Lower lobe of right lung (tissue), 2 donors: Measurements from ENCODE around the gene OVAAL. TPM values are rescaled to one million over a fixed set of nuclear protein-coding genes. Genes with fewer than 3 reads are reported as not detected.
A peak's percentile ranks its signal among the peaks of the same experiment; 100 is the strongest.

Source experiments
- ATAC-seq, 2 donors: fragments of 200-7000 bp; cut with Tn5 transposase; one replicate each; pipeline ENCODE4 v1.9.1; 2020 to 2022; ENCODE audit warnings: mild to moderate bottlenecking in 2 of 2, moderate library complexity in 2 of 2
- DNase-seq: peaks from one replicate; pipeline ENCODE4 v3.0.0-alpha.2; 2020
- H3K27ac ChIP-seq: fragments of 200-600 bp; one replicate; pipeline ENCODE4 v1.8.0; 2022
- H3K27me3 ChIP-seq: fragments of 200-600 bp; one replicate; pipeline ENCODE4 v1.8.0; 2022; ENCODE audit warnings: low read depth
- H3K36me3 ChIP-seq: fragments of 200-600 bp; one replicate; pipeline ENCODE4 v1.8.0; 2022; ENCODE audit warnings: mild to moderate bottlenecking
- H3K4me1 ChIP-seq: fragments of 200-600 bp; one replicate; pipeline ENCODE4 v1.8.0; 2022
- H3K4me3 ChIP-seq: fragments of 200-600 bp; one replicate; pipeline ENCODE4 v1.8.0; 2022; ENCODE audit warnings: mild to moderate bottlenecking
- H3K9me3 ChIP-seq: fragments of 200-600 bp; one replicate; pipeline ENCODE4 v1.8.0; 2022
- intact Hi-C: fragments of 100-400 bp; cut with DNase I; formaldehyde crosslinking; loops from one replicate; pipeline ENCODE4 v1.11.0; 2022
- total RNA-seq: library from RNA; stranded (reverse); fragmentation: NEBNext Ultra II Directional; extraction: Animal tissue kit (Norgen Biotek cat#: 25700); gene quantifications from one replicate; pipeline ENCODE4 v1.2.1, GENCODE V29; 2021
- TF ChIP-seq, protein P1 (sequence below): fragments of 200-600 bp; IDR thresholded peaks from one replicate; pipeline ENCODE4 v1.8.0; 2022; ENCODE audit warnings: antibody characterized with exemption, mild to moderate bottlenecking
- donor health status: DM: no; HTN: yes; CAD: no; lungs with severe emphysema.

Gene OVAAL
- total RNA-seq, 1 donor from 2014 or later = not detected

DNA sequence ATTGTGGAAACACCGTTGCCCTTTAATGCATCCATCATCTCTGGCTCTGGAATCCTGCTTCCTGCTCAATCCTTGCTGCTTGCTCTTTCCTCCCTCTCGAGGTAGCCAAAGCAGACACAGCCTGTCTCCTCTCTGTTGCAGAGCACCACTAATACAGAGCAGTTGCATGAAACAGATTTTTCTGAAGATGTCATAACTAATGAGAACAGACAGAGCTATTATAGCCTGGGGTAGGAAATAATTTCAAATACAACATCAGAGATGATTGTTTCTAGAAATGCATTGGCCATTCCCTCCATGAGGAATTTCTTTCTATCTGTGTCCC, 33.1 kb upstream of the OVAAL start:
- no peak for ATAC-seq

DNA sequence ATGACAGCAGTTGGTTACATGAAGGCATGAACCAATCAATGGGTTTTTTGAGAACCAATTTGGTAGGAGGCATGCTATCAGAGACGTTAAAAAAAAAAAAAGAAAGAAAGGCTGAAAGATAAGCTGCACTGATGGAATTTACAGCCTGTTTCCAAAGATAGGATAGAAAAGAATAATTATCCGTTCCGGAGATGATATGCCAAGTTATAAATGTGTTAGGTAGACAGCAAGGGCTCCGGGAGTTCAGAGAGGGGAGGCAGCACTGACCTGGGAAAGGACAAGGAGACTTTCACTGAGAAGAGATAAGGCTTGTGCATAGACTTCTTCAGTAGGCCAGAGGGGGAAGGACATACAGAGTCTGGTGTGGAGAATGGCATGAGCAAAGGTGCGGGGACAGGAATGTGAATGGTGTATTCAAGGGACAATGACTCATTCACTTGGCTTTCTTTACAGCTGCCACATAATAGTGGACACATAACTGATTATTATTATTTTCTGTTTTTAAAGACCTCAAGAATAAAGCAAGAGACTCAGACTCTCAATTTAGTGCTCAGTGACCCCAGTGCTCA, 31.6 kb upstream of the OVAAL start:
- TF ChIP-seq, protein P1, sequence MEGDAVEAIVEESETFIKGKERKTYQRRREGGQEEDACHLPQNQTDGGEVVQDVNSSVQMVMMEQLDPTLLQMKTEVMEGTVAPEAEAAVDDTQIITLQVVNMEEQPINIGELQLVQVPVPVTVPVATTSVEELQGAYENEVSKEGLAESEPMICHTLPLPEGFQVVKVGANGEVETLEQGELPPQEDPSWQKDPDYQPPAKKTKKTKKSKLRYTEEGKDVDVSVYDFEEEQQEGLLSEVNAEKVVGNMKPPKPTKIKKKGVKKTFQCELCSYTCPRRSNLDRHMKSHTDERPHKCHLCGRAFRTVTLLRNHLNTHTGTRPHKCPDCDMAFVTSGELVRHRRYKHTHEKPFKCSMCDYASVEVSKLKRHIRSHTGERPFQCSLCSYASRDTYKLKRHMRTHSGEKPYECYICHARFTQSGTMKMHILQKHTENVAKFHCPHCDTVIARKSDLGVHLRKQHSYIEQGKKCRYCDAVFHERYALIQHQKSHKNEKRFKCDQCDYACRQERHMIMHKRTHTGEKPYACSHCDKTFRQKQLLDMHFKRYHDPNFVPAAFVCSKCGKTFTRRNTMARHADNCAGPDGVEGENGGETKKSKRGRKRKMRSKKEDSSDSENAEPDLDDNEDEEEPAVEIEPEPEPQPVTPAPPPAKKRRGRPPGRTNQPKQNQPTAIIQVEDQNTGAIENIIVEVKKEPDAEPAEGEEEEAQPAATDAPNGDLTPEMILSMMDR = no peak
- Histone ChIP-seq H3K36me3 (no peaks in the 10 kb centered on the region), H3K9me3 (no peaks in the 10 kb centered on the region), H3K4me3 (no peak overlapping the region), H3K4me1 (peaks cover 37% of the 10 kb centered on the region), H3K27me3 (no peaks in the 10 kb centered on the region), H3K27ac (no peak overlapping the region)
- intact Hi-C loops = no loop called here
- no peak for DNase-seq
- ATAC-seq = peak in 1 of 2 donors; percentile 58

More for the DNA sequence above, 33.1 kb upstream of the OVAAL start:
- Histone ChIP-seq H3K9me3 (no peaks in the 10 kb centered on the region), H3K4me1 (peaks cover 38% of the 10 kb centered on the region), H3K27ac (no peak overlapping the region), H3K36me3 (no peaks in the 10 kb centered on the region), H3K4me3 (no peak overlapping the region), H3K27me3 (no peaks in the 10 kb centered on the region)
- intact Hi-C loops = no loop called here
- no peak for DNase-seq
- TF ChIP-seq, protein P1 = no peak

DNA sequence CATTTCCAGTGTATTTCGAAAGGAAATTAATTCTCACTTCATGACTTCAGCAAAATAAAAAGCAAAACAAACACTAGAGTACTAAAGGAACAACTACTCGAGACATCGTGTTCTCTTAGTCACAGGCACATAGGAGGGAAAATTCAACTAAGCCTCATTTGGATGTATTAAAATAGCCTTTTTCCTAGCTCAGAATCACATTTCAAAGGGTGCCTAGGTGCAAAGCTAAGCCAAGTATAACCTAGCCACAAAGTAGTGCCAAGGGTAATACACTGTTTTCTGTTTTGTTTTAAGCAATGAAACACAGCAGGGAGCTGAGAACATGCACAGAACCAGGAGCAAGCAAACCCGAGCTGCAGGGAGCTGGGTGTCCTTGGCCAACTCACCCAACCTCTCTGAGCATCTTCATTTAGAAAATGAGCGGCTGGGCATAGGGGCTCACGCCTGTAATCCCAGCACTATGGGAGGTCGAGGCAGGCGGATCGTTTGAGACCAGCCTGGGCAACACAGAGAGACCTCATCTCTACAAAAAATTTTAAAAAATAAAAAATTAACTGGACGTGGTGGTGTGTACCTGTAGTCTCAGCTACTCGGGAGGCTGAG, 29.8 kb upstream of the OVAAL start:
- no peak overlapping the region for H3K4me3 ChIP-seq
- intact Hi-C loops = no loop called here
- DNase-seq = no peak
- H3K36me3 ChIP-seq = no peaks in the 10 kb centered on the region
- H3K27me3 ChIP-seq = no peaks in the 10 kb centered on the region
- peak; percentile 74 to 78 for ATAC-seq
- TF ChIP-seq, protein P1 = no peak
- peaks cover 47% of the 10 kb centered on the region for H3K4me1 ChIP-seq
- H3K9me3 ChIP-seq = no peaks in the 10 kb centered on the region
- peak overlapping the region; percentile 78 for H3K27ac ChIP-seq

DNA sequence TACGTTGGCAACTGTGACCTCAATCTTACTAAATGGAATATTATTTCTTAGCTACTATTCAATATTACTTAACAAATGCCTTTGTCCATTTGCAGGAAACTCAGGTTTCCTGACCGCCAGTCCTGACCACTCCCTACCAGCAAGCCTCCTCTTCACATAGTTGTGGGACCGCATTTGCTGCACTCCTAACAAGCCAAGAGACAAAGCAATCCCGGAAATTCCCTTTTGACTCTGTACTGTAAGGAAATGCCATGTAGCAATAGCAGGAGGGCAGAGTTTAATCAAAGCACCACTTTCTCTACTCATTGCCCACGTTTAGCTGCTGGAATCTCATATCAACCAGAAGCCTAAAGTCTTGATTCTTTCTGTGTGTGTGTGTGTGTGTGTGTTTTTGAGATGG, 28.3 kb upstream of the OVAAL start:
- peak; percentile 58 for DNase-seq
- Histone ChIP-seq H3K4me1 (peaks cover 49% of the 10 kb centered on the region), H3K27ac (peak overlapping the region; percentile 78), H3K27me3 (no peaks in the 10 kb centered on the region), H3K9me3 (no peaks in the 10 kb centered on the region), H3K36me3 (no peaks in the 10 kb centered on the region), H3K4me3 (no peak overlapping the region)
- intact Hi-C loops = loop anchor here (5.0 kb wide), 1 partner anchor 332 kb away; no protein-coding TSS in a partner anchor
- TF ChIP-seq, protein P1 = no peak
- peak; percentile 91 to 94 for ATAC-seq

DNA sequence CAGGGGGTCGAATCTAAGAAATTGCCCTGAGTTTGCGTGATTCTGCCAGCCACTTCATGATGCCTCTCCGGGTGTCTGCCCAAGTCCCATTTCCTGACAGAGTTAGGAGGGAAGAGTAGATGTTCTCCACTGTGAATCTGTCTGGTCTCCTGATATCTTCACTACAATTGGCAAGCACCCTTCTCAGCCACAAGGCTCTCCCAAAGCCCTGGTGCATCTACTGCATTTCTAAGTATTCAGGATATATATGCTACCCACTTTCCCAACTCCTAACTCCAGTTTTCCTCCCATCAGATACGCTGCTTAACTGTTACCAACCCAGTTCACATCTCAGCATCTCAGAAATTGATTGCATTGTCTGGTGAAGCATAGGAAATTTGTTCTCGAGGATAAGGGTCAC, 25.9 kb upstream of the OVAAL start:
- H3K9me3 ChIP-seq = no peaks in the 10 kb centered on the region
- intact Hi-C loops = loop anchor here (5.0 kb wide), 1 partner anchor 329 kb away; no protein-coding TSS in a partner anchor
- ATAC-seq (no peak), DNase-seq (no peak)
- H3K36me3 ChIP-seq = no peaks in the 10 kb centered on the region
- TF ChIP-seq, protein P1 = no peak
- H3K4me3 ChIP-seq = no peak overlapping the region
- no peaks in the 10 kb centered on the region for H3K27me3 ChIP-seq
- no peak overlapping the region for H3K27ac ChIP-seq
- peaks cover 40% of the 10 kb centered on the region for H3K4me1 ChIP-seq
